Right lung (tissue), 5 donors: Measurements from ENCODE around the gene RXRG. TPM values are rescaled to one million over a fixed set of nuclear protein-coding genes. Genes with fewer than 3 reads are reported as not detected.

ENCODE experiments used
- DNase-seq, 2 donors: peaks; one replicate each; pipeline ENCODE4 v3.0.0-alpha.2; 2013
- polyA plus RNA-seq, 5 donors: library from polyadenylated mRNA; unstranded; fragments of 120-200 nt; gene quantifications; one replicate each; pipeline versions ENCODE4 v1.2.1 to v1.2.3, GENCODE V29; 2013; ENCODE audit warnings: inconsistent platforms in 1 of 5, low replicate concordance in 1 of 5; ENCODE audit not compliant: insufficient read length in 5 of 5, insufficient read depth in 1 of 5

The RXRG gene
- polyA plus RNA-seq, 5 donors, result 12.0 to 19.3 (median 15.4) TPM

GRCh38 chr1:165414620-165415019 lies 30.3 kb downstream of the RXRG start:
- no peak for DNase-seq

- DNase-seq, result no peak
Measured at GRCh38 chr1:165411396-165411795, 33.5 kb downstream of the RXRG start.

- peak; percentile 20 to 51 for DNase-seq
Measured at GRCh38 chr1:165409657-165410358, 35.1 kb downstream of the RXRG start.

- DNase-seq, result no peak
Measured at GRCh38 chr1:165408518-165408917, 36.4 kb downstream of the RXRG start.

- DNase-seq, result no peak
Measured at GRCh38 chr1:165407398-165407797, 37.5 kb downstream of the RXRG start.

- no peak for DNase-seq
Measured at GRCh38 chr1:165403835-165404482, 41.0 kb downstream of the RXRG start.

- no peak for DNase-seq
Measured at GRCh38 chr1:165402517-165403111, 42.3 kb downstream of the RXRG start.

GRCh38 chr1:165397944-165398343 lies 47.0 kb downstream of the RXRG start:
- DNase-seq, result peak in 1 of 2 donors; percentile 41

GRCh38 chr1:165395901-165396300 lies 49.0 kb downstream of the RXRG start:
- DNase-seq, result no peak

- DNase-seq, result no peak
Measured at GRCh38 chr1:165395478-165395877, 49.4 kb downstream of the RXRG start.

GRCh38 chr1:165392634-165393571 lies 52.0 kb downstream of the RXRG start:
- DNase-seq, result peak; percentile 71 to 72

GRCh38 chr1:165389609-165390008 lies 55.3 kb downstream of the RXRG start:
- no peak for DNase-seq

GRCh38 chr1:165387961-165388360 lies 57.0 kb downstream of the RXRG start:
- no peak for DNase-seq

GRCh38 chr1:165387505-165387904 lies 57.4 kb downstream of the RXRG start:
- DNase-seq, result no peak

- DNase-seq, result no peak
Measured at GRCh38 chr1:165383599-165384405, 61.1 kb downstream of the RXRG start.

- no peak for DNase-seq
Measured at GRCh38 chr1:165383067-165383466, 61.9 kb downstream of the RXRG start.

- DNase-seq, result no peak
Measured at GRCh38 chr1:165381745-165382505, 63.0 kb downstream of the RXRG start.

GRCh38 chr1:165376811-165377311 lies 68.1 kb downstream of the RXRG start:
- DNase-seq, result no peak

GRCh38 chr1:165376041-165376810 lies 68.7 kb downstream of the RXRG start:
- DNase-seq, result peak; percentile 85 to 87
